ENCODE data around the gene PCDH15.
"Not testable (repeated sequence)": the region's sequence is repeated elsewhere in the genome, so short reads cannot be mapped to it uniquely, and the experiment has no call there.

DNA sequence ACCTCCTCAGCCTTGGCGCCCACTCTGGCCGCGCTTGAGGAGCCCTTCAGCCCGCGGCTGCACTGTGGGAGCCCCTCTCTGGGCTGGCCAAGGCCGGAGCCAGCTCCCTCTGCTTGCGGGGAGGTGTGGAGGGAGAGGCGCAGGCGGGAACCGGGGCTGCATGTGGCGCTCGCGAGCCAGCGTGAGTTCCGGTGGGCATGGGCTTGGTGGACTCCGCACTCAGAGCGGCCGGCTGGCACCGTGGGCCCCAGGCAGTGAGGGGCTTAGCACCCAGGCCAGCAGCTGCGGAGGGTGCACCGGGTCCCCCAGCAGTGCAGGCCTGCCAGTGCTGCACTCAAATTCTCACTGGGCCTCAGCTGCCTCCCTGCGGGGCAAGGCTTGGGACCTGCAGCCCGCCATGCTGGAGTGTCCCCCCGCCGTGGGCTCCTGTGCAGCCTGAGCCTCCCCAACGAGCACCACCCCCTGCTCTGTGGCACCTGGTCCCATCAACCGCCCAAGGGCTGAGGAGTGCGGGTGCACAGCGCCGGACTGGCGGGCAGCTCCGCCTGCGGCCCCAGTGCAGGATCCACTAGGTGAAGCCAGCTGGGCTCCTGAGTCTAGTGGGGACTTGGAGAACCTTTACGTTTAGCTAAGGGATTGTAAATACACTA, 876.9 kb downstream of the PCDH15 start:
- TF ChIP-seq, protein P1, sequence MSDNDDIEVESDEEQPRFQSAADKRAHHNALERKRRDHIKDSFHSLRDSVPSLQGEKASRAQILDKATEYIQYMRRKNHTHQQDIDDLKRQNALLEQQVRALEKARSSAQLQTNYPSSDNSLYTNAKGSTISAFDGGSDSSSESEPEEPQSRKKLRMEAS (CRISPR knock-in tag; IDR thresholded peaks at IDR 0.05): not testable (repeated sequence)
- TF ChIP-seq, protein P2, sequence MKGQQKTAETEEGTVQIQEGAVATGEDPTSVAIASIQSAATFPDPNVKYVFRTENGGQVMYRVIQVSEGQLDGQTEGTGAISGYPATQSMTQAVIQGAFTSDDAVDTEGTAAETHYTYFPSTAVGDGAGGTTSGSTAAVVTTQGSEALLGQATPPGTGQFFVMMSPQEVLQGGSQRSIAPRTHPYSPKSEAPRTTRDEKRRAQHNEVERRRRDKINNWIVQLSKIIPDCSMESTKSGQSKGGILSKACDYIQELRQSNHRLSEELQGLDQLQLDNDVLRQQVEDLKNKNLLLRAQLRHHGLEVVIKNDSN (CRISPR knock-in tag; IDR thresholded peaks at IDR 0.05): not testable (repeated sequence)

All from WTC11 (cell line).